Stimulated activated CD8-positive, alpha-beta memory T cell treated with anti-CD3 and anti-CD28 coated beads, Interleukin-7, amount 100 ng/mL, for 48 hours (primary cell): ENCODE results near the gene TPPP3.

Experiments used
- DNase-seq, 2 donors: peaks; one replicate each; pipeline ENCODE4 v3.0.0-alpha.2; 2020; ENCODE audit warnings: low read depth in 1 of 2; ENCODE audit errors: extremely low read depth in 1 of 2

The TPPP3 gene

GRCh38 chr16:67406111-67406971 lies 13.0 kb upstream of the TPPP3 start:
- no peak for DNase-seq

GRCh38 chr16:67405336-67405735 lies 12.0 kb upstream of the TPPP3 start:
- DNase-seq = no peak

- DNase-seq = no peak
Measured at GRCh38 chr16:67404740-67405226, 11.5 kb upstream of the TPPP3 start.

- no peak for DNase-seq
Measured at GRCh38 chr16:67403976-67404555, 10.8 kb upstream of the TPPP3 start.

- no peak for DNase-seq
Measured at GRCh38 chr16:67400901-67401300, 7.6 kb upstream of the TPPP3 start.

GRCh38 chr16:67399749-67400704 lies 6.7 kb upstream of the TPPP3 start:
- no peak for DNase-seq

- peak; percentile 10 to 33 for DNase-seq
Measured at GRCh38 chr16:67399218-67399733, 6.0 kb upstream of the TPPP3 start.

- no peak for DNase-seq
Measured at GRCh38 chr16:67398546-67399217, 5.4 kb upstream of the TPPP3 start.

GRCh38 chr16:67397812-67398545 lies 4.7 kb upstream of the TPPP3 start:
- DNase-seq = no peak

- DNase-seq = no peak
Measured at GRCh38 chr16:67397036-67397801, 3.9 kb upstream of the TPPP3 start.

GRCh38 chr16:67396159-67397035 lies 3.1 kb upstream of the TPPP3 start:
- DNase-seq = no peak

GRCh38 chr16:67395458-67396158 lies 2.3 kb upstream of the TPPP3 start:
- DNase-seq = no peak

- no peak for DNase-seq
Measured at GRCh38 chr16:67395105-67395457, 1.8 kb upstream of the TPPP3 start.

- no peak for DNase-seq
Measured at GRCh38 chr16:67394155-67395104, 1.1 kb upstream of the TPPP3 start.

GRCh38 chr16:67393788-67394154 lies 473 bp upstream of the TPPP3 start:
- DNase-seq = no peak

GRCh38 chr16:67392301-67393059 lies 818 bp downstream of the TPPP3 start:
- no peak for DNase-seq
